HepG2 (cell line): Measurements from ENCODE around the gene GIMAP1. TPM values are rescaled to one million over a fixed set of nuclear protein-coding genes. Genes with fewer than 3 reads are reported as not detected.
A peak's percentile ranks its signal among the peaks of the same experiment; 100 is the strongest.
"Not testable (repeated sequence)": the region's sequence is repeated elsewhere in the genome, so short reads cannot be mapped to it uniquely, and the experiment has no call there.

Source experiments
- ATAC-seq: fragments of 200-7000 bp; cut with Tn5 transposase; 3 replicates; pipeline ENCODE4 v1.9.1; 2020; ENCODE audit warnings: mild to moderate bottlenecking, moderate library complexity
- BruUV-seq: library from RNA; stranded (reverse); fragments of 400-500 nt; replicated peaks from 2 replicates; lab custom pipeline; 2021; lab: Mats Ljungman, UMichigan
- CTCF ChIA-PET: fragments of 300-600 bp; formaldehyde crosslinking; extraction: SDS; loops from one replicate; lab custom pipeline; 2021; ENCODE audit warnings: low total read pairs, inconsistent platforms, low intra/inter-chr PET ratio; lab: Yijun Ruan, JAX
- POLR2A ChIA-PET: fragments of 350-600 bp; sonication (Branson Sonifier 250); formaldehyde crosslinking; loops from one replicate; lab custom pipeline; 2020; ENCODE audit warnings: antibody characterized with exemption, inconsistent platforms; lab: Yijun Ruan, JAX
- DNase-seq: peaks from one replicate; pipeline ENCODE4 v3.0.0-alpha.2; 2015; ENCODE audit warnings: low spot score
- FAIRE-seq: peaks from 3 replicates; lab custom pipeline; 2011; peaks lifted over from hg19 to GRCh38; lab: Jason Lieb, UNC
- H2AFZ ChIP-seq: one replicate; pipeline ENCODE4 v1.6.1; 2011; ENCODE audit warnings: low read length, inconsistent platforms
- H3K27ac ChIP-seq: fragments of 300-600 bp; 3 replicates; pipeline ENCODE4 v1.8.0; 2011; ENCODE audit warnings: mixed run types, mild to moderate bottlenecking, mixed read lengths, low read length, inconsistent platforms; ENCODE audit not compliant: insufficient read depth; ENCODE audit errors: extremely low read length
- H3K27me3 ChIP-seq, 2 experiments: fragments of 200-600 bp in 1 of 2; 2 replicates in 1 of 2; 3 replicates in 1 of 2; pipeline versions ENCODE4 v1.6.0 to v1.8.0; 2011; ENCODE audit warnings: low read length in 2 of 2, mild to moderate bottlenecking in 2 of 2, moderate library complexity in 2 of 2, inconsistent platforms in 1 of 2; ENCODE audit not compliant: insufficient read depth in 2 of 2, control insufficient read depth in 1 of 2
- H3K36me3 ChIP-seq, 2 experiments: fragments of 200-600 bp in 1 of 2; replicated peaks in 1 of 2; 2 replicates in 1 of 2; 3 replicates in 1 of 2; pipeline versions ENCODE4 v1.5.1 to v1.8.0; 2011; ENCODE audit warnings: low read length in 2 of 2, inconsistent platforms in 1 of 2; ENCODE audit not compliant: insufficient read depth in 2 of 2, control insufficient read depth in 1 of 2
- H3K4me1 ChIP-seq: 2 replicates; pipeline ENCODE4 v1.5.1; 2012; ENCODE audit warnings: low read length, inconsistent platforms; ENCODE audit not compliant: insufficient read depth
- H3K4me2 ChIP-seq: 2 replicates; pipeline ENCODE4 v1.6.0; 2011; ENCODE audit warnings: low read depth, low read length, inconsistent platforms
- H3K4me3 ChIP-seq, 3 experiments: fragments of 200-600 bp in 1 of 3; sonication (generic), shearing (Covaris generic) in 1 of 3; replicated peaks in 1 of 3; 2 replicates each; pipeline ENCODE4 v1.5.1; 2011 to 2016; ENCODE audit warnings: low read length in 3 of 3, inconsistent platforms in 2 of 3, low read depth in 2 of 3, mild to moderate bottlenecking in 2 of 3, control low read depth in 1 of 3, mixed read lengths in 1 of 3; ENCODE audit not compliant: insufficient read depth in 1 of 3
- H3K79me2 ChIP-seq: one replicate; pipeline ENCODE4 v1.6.1; 2011; ENCODE audit warnings: low read length, inconsistent platforms; ENCODE audit not compliant: insufficient read depth
- H3K9ac ChIP-seq: 2 replicates; pipeline ENCODE4 v1.6.0; 2011; ENCODE audit warnings: mild to moderate bottlenecking, low read depth, low read length, inconsistent platforms; ENCODE audit not compliant: insufficient read depth
- H3K9me3 ChIP-seq: 2 replicates; pipeline ENCODE4 v1.5.1; 2012; ENCODE audit warnings: mild to moderate bottlenecking, low read length
- H4K20me1 ChIP-seq: 2 replicates; pipeline ENCODE4 v1.6.0; 2011; ENCODE audit warnings: inconsistent platforms, mild to moderate bottlenecking, low read length, moderate library complexity; ENCODE audit not compliant: insufficient read depth
- CSRNP1 ChIP-seq: sonication (generic); formaldehyde crosslinking; IDR thresholded peaks from 2 replicates; pipeline ENCODE4 v1.8.1; 2023; ENCODE audit warnings: mild to moderate bottlenecking, missing genetic modification reagents
- HMG20A ChIP-seq: IDR thresholded peaks from 2 replicates; pipeline ENCODE4 v1.6.1; 2016; ENCODE audit warnings: borderline replicate concordance
- HNRNPK ChIP-seq: fragments of 200-400 bp; formaldehyde crosslinking; IDR thresholded peaks from 2 replicates; pipeline ENCODE4 v1.6.1; 2018; ENCODE audit warnings: low read length, low read depth, moderate library complexity, mild to moderate bottlenecking; ENCODE audit not compliant: poor library complexity, severe bottlenecking
- MED8 ChIP-seq: sonication (generic); formaldehyde crosslinking; IDR thresholded peaks from 2 replicates; pipeline ENCODE4 v1.8.1; 2023; ENCODE audit warnings: mild to moderate bottlenecking, missing genetic modification reagents; ENCODE audit not compliant: insufficient replicate concordance
- MEF2D ChIP-seq: sonication (generic); formaldehyde crosslinking; IDR thresholded peaks from 2 replicates; pipeline ENCODE4 v1.5.1; 2020; ENCODE audit warnings: mild to moderate bottlenecking, missing genetic modification reagents
- MTERF4 ChIP-seq: sonication (generic); formaldehyde crosslinking; IDR thresholded peaks from 2 replicates; pipeline ENCODE4 v1.8.0; 2023; ENCODE audit warnings: mild to moderate bottlenecking, missing genetic modification reagents
- ZNF335 ChIP-seq: sonication (generic); formaldehyde crosslinking; IDR thresholded peaks from 2 replicates; pipeline ENCODE4 v1.4.0; 2020; ENCODE audit warnings: missing genetic modification reagents
- WGBS: methylation state at CpG from one replicate; pipeline ENCODE4 v1.1.6; 2017; ENCODE audit warnings: low lambda C conversion rate; 5-methylcytosine and 5-hydroxymethylcytosine counted together
- in situ Hi-C: cut with HindIII; loops from 2 replicates; pipeline ENCODE4 v1.10.0; 2017; ENCODE audit warnings: low pct_unique_long_range_greater_than_20kb; ENCODE audit not compliant: extremely low pct_ligation_motif_present
- intact Hi-C: fragments of 100-400 bp; cut with micrococcal nuclease; formaldehyde crosslinking; loops from one replicate; pipeline ENCODE4 v1.10.0; 2022; ENCODE audit not compliant: unreplicated experiment
- polyA plus RNA-seq, 8 experiments: library from polyadenylated mRNA; depleted of rRNA in 3 of 8; stranded (reverse) in 7 of 8; unstranded in 1 of 8; fragments of >200 nt; fragmentation: Illumina TruSeq in 4 of 8; extraction: Trizol in 4 of 8; gene quantifications; 2 replicates each; pipeline versions ENCODE4 v1.2.1 to v1.2.3, GENCODE V29; 2011 to 2016; ENCODE audit warnings: low read depth in 4 of 8, missing spikeins in 1 of 8, mixed read lengths in 1 of 8; ENCODE audit not compliant: insufficient read depth in 1 of 8
- total RNA-seq, 5 experiments: library from RNA; depleted of rRNA; stranded (reverse); fragments of >200 nt; fragmentation: Illumina TruSeq; extraction: Trizol; gene quantifications; 2 replicates each; pipeline ENCODE4 v1.2.3, GENCODE V29; 2016; ENCODE audit warnings: low read depth in 1 of 5

GIMAP1 gene
- total and polyA plus RNA-seq, 2 of the 13 experiments (the other 11 are each of a cell fraction or from before 2014, with no cell fraction given), result not detected

- H3K79me2 ChIP-seq, DNase-seq, H3K9ac ChIP-seq, BruUV-seq, H3K4me1 ChIP-seq, H3K9me3 ChIP-seq, POLR2A ChIA-PET, CTCF ChIA-PET, intact Hi-C loops, in situ Hi-C loops, H3K27me3 ChIP-seq, H3K4me2 ChIP-seq, FAIRE-seq, ATAC-seq, H4K20me1 ChIP-seq, H3K4me3 ChIP-seq, H3K36me3 ChIP-seq, H3K27ac ChIP-seq, H2AFZ ChIP-seq: not testable (repeated sequence)
- WGBS, result 9% methylated on average over 2 of the region's 2 CpGs
Observed at GRCh38 chr7:150680364-150680763, 36.0 kb upstream of the GIMAP1 start.

- ATAC-seq (peak; percentile 72), DNase-seq (no peak), FAIRE-seq (no peak)
- Histone ChIP-seq H3K27me3 (no peaks in the 10 kb centered on the region), H4K20me1 (no peaks in the 10 kb centered on the region), H3K9me3 (no peaks in the 10 kb centered on the region), H3K9ac (peak within 1 kb of the TSS; percentile 20; the same call in 1 of the 2 replicates), H2AFZ (peak within 1 kb of the TSS; percentile 92), H3K4me2 (peak within 1 kb of the TSS; percentile 70), H3K4me1 (peaks cover 8% of the 10 kb centered on the region; the same call in 1 of the 2 replicates), H3K36me3 (no peaks in the 10 kb centered on the region), H3K27ac (no peak within 1 kb of the TSS), H3K79me2 (no peaks in the 10 kb centered on the region), H3K4me3 (peak within 1 kb of the TSS; percentile 35 to 53 (median 49))
- TF ChIP-seq CSRNP1 (CRISPR knock-in tag) (no peak), HMG20A (CRISPR knock-in tag) (no peak), MEF2D (no peak), MED8 (no peak), ZNF335 (CRISPR knock-in tag) (no peak), HNRNPK (no peak), MTERF4 (CRISPR knock-in tag) (no peak)
- in situ Hi-C loops (no loop called here), intact Hi-C loops (no loop called here)
- POLR2A ChIA-PET, result no interaction called here
- CTCF ChIA-PET, result no interaction called here
- 6% methylated on average over 6 of the region's 6 CpGs for WGBS
- no TSS peak for BruUV-seq
Observed at GRCh38 chr7:150685219-150686029, 31.0 kb upstream of the GIMAP1 start, which contains the start of gene GIMAP2. Gene GIMAP2 (plus strand): TSS chr7:150685706. CDS start chr7:150687060, 1,354 bp downstream.
